K562 (cell line): ENCODE results near the gene YIPF1. TPM values are rescaled to one million over a fixed set of nuclear protein-coding genes. Genes with fewer than 3 reads are reported as not detected.

Experiments used
- E2F8 ChIP-seq: fragments of 450-650 bp; IDR thresholded peaks from 2 replicates; pipeline ENCODE4 v1.7.1; 2018; ENCODE audit warnings: mild to moderate bottlenecking, low read depth; ENCODE audit not compliant: partially characterized antibody
- ETS1 ChIP-seq: conservative IDR thresholded peaks from 2 replicates; pipeline ENCODE4 v1.6.1; 2011; ENCODE audit warnings: low read depth, mild to moderate bottlenecking, low read length; ENCODE audit not compliant: control insufficient read depth
- FOXJ2 ChIP-seq: fragments of 200-800 bp; sonication (Bioruptor generic); IDR thresholded peaks from 2 replicates; pipeline ENCODE4 v1.6.1; 2016; ENCODE audit warnings: missing genetic modification characterization, missing compliant biosample characterization
- MGA ChIP-seq: fragments of 450-650 bp; IDR thresholded peaks from 2 replicates; pipeline ENCODE4 v1.6.1; 2016; ENCODE audit warnings: mild to moderate bottlenecking, moderate library complexity
- TEAD4 ChIP-seq, 2 experiments: sonication (generic) in 1 of 2; formaldehyde crosslinking in 1 of 2; IDR thresholded peaks; 2 replicates each; pipeline versions ENCODE4 v1.6.1 to v1.8.0; 2012 to 2022; ENCODE audit warnings: borderline replicate concordance in 1 of 2, inconsistent platforms in 1 of 2, low read length in 1 of 2, mild to moderate bottlenecking in 1 of 2, missing genetic modification reagents in 1 of 2
- TGIF2 ChIP-seq: sonication (generic); formaldehyde crosslinking; IDR thresholded peaks from 2 replicates; pipeline ENCODE4 v1.8.1; 2022; ENCODE audit warnings: mild to moderate bottlenecking, missing genetic modification reagents, moderate library complexity
- ZBTB17 ChIP-seq: fragments of 450-650 bp; formaldehyde crosslinking; IDR thresholded peaks from 2 replicates; pipeline ENCODE4 v1.4.0; 2020; ENCODE audit warnings: mild to moderate bottlenecking
- ZFP91 ChIP-seq: sonication (generic); formaldehyde crosslinking; IDR thresholded peaks from 2 replicates; pipeline ENCODE4 v1.8.0; 2022; ENCODE audit warnings: mild to moderate bottlenecking, missing genetic modification reagents
- ZNF133 ChIP-seq: fragments of 250-450 bp; sonication (Bioruptor Pico); IDR thresholded peaks from 2 replicates; pipeline ENCODE4 v1.4.0; 2020; ENCODE audit warnings: mild to moderate bottlenecking
- polyA plus RNA-seq, 8 experiments: library from polyadenylated mRNA; depleted of rRNA in 4 of 8; stranded (reverse) in 5 of 8; unstranded in 3 of 8; fragments of >200 nt; fragmentation: Nextera tagmentation in 2 of 8; fragmentation: Illumina TruSeq in 1 of 8; extraction: Ambion mirVana in 2 of 8; extraction: Trizol in 1 of 8; gene quantifications; 2 replicates each; pipeline versions ENCODE4 v1.2.1 to v1.2.3, GENCODE V29; 2011 to 2014; ENCODE audit warnings: inconsistent platforms in 1 of 8, missing spikeins in 1 of 8
- total RNA-seq, 7 experiments: library from RNA; depleted of rRNA in 6 of 7; stranded (reverse); fragments of >200 nt in 6 of 7; fragmentation: Illumina TruSeq in 2 of 7; extraction: Trizol in 2 of 7; gene quantifications; 2 replicates each; pipeline versions ENCODE4 v1.2.1 to v1.2.3, GENCODE V29; 2011 to 2021; ENCODE audit warnings: low replicate concordance in 1 of 7

YIPF1 gene
- total and polyA plus RNA-seq, 9 of the 15 experiments (the other 6 are each of a cell fraction or from before 2014, with no cell fraction given), result 11.5 to 37.5 (median 19.2) TPM

- TF ChIP-seq E2F8, result peak; percentile 9
- TF ChIP-seq MGA, result no peak
- TF ChIP-seq TGIF2, result no peak
- no peak for TF ChIP-seq ZFP91 (CRISPR knock-in tag)
- TF ChIP-seq TEAD4 (IDR thresholded peaks at IDR 0.05; ENCODE audit: low read length), result no peak
- peak; percentile 88 for TF ChIP-seq TEAD4 (CRISPR knock-in tag; IDR thresholded peaks at IDR 0.05; ENCODE audit: borderline replicate concordance)
- peak; percentile 16 for TF ChIP-seq FOXJ2 (tag)
- TF ChIP-seq ETS1, result no peak
- TF ChIP-seq ZBTB17 (CRISPR knock-in tag), result 0 out of 2 replicates have a peak, but pooled peaks have one; percentile 17
- TF ChIP-seq ZNF133, result no peak
Observed at GRCh38 chr1:53838654-53838974, 51.0 kb downstream of the YIPF1 start (continued).
